ENCODE results near the gene COL6A2.
"Not testable (repeated sequence)": the region's sequence is repeated elsewhere in the genome, so short reads cannot be mapped to it uniquely, and the experiment has no call there.

COL6A2 gene

GRCh38 chr21:46154955-46155513, 57.1 kb downstream of the COL6A2 start:
- no peak for DNase-seq (ENCODE audit: low read depth in 2 of 2)

GRCh38 chr21:46155514-46156377, 57.8 kb downstream of the COL6A2 start, which contains the start of gene FTCD:
Gene FTCD, minus strand, starts transcription at chr21:46155579. Its CDS starts 56 bp downstream, at chr21:46155523.
- no peak for DNase-seq (ENCODE audit: low read depth in 2 of 2)

GRCh38 chr21:46156378-46156645, 58.4 kb downstream of the COL6A2 start:
- DNase-seq (ENCODE audit: low read depth in 2 of 2): no peak

GRCh38 chr21:46156678-46157077, 58.8 kb downstream of the COL6A2 start:
- DNase-seq (ENCODE audit: low read depth in 2 of 2): no peak

- DNase-seq (ENCODE audit: low read depth in 2 of 2): no peak
Measured at GRCh38 chr21:46157396-46157986, 59.6 kb downstream of the COL6A2 start.

- no peak for DNase-seq (ENCODE audit: low read depth in 2 of 2)
Measured at GRCh38 chr21:46157987-46158451, 60.1 kb downstream of the COL6A2 start.

- DNase-seq (ENCODE audit: low read depth in 2 of 2): no peak
Measured at GRCh38 chr21:46158666-46159300, 60.9 kb downstream of the COL6A2 start.

- DNase-seq (ENCODE audit: low read depth in 2 of 2): no peak
Measured at GRCh38 chr21:46159390-46159789, 61.5 kb downstream of the COL6A2 start.

GRCh38 chr21:46159841-46160656, 62.1 kb downstream of the COL6A2 start:
- DNase-seq (ENCODE audit: low read depth in 2 of 2): no peak

- DNase-seq (ENCODE audit: low read depth in 2 of 2): no peak
Measured at GRCh38 chr21:46160657-46160906, 62.7 kb downstream of the COL6A2 start.

GRCh38 chr21:46160907-46161632, 63.2 kb downstream of the COL6A2 start:
- DNase-seq (ENCODE audit: low read depth in 2 of 2): no peak

GRCh38 chr21:46161633-46162592, 64.0 kb downstream of the COL6A2 start:
- DNase-seq (ENCODE audit: low read depth in 2 of 2): no peak

- no peak for DNase-seq (ENCODE audit: low read depth in 2 of 2)
Measured at GRCh38 chr21:46163380-46163779, 65.5 kb downstream of the COL6A2 start.

- no peak for DNase-seq (ENCODE audit: low read depth in 2 of 2)
Measured at GRCh38 chr21:46165098-46165497, 67.2 kb downstream of the COL6A2 start.

GRCh38 chr21:46168238-46168637, 70.3 kb downstream of the COL6A2 start:
- no peak for DNase-seq (ENCODE audit: low read depth in 2 of 2)

GRCh38 chr21:46168659-46169386, 70.9 kb downstream of the COL6A2 start:
- DNase-seq (ENCODE audit: low read depth in 2 of 2): no peak

GRCh38 chr21:46170436-46171193, 72.7 kb downstream of the COL6A2 start:
- not testable (repeated sequence) for DNase-seq (ENCODE audit: low read depth in 2 of 2)

- no peak for DNase-seq (ENCODE audit: low read depth in 2 of 2)
Measured at GRCh38 chr21:46171585-46171984, 73.7 kb downstream of the COL6A2 start.
